ENCODE data around the gene RBM20. TPM values are rescaled to one million over a fixed set of nuclear protein-coding genes. Genes with fewer than 3 reads are reported as not detected.
"Not testable (repeated sequence)": the region's sequence is repeated elsewhere in the genome, so short reads cannot be mapped to it uniquely, and the experiment has no call there.

The RBM20 gene
- under 1 TPM; 0.06 to 0.17 TPM for total RNA-seq

GRCh38 chr10:110643653-110644597 lies at the start of gene RBM20:
TSS of gene RBM20 (plus strand) at chr10:110644336. CDS start at chr10:110644455, 119 bp downstream.
- H3K27me3 Mint-ChIP-seq: peaks cover 80% of the 10 kb centered on the region
- H3K27ac Mint-ChIP-seq: no peak within 1 kb of the TSS
- H3K9me3 Mint-ChIP-seq: no peaks in the 10 kb centered on the region
- peaks cover 20% of the 10 kb centered on the region for H3K4me1 Mint-ChIP-seq
- peak; percentile 50 for ATAC-seq (ENCODE audit: low read depth)
- no peaks in the 10 kb centered on the region for H3K36me3 Mint-ChIP-seq
- H3K4me3 Mint-ChIP-seq: peak within 1 kb of the TSS; percentile 82
- POLR2A ChIA-PET: no interaction called here
- DNase-seq: peak; percentile 54

- POLR2A ChIA-PET: no interaction called here
- DNase-seq (no peak), ATAC-seq (ENCODE audit: low read depth) (no peak)
- H3K4me1 Mint-ChIP-seq: no peaks in the 10 kb centered on the region
- no peak overlapping the region for H3K27ac Mint-ChIP-seq
- H3K36me3 Mint-ChIP-seq: peaks cover 22% of the 10 kb centered on the region
- no peak overlapping the region for H3K4me3 Mint-ChIP-seq
- H3K9me3 Mint-ChIP-seq: no peaks in the 10 kb centered on the region
- H3K27me3 Mint-ChIP-seq: no peaks in the 10 kb centered on the region
These were observed 46.7 kb upstream of the RBM20 start for GRCh38 chr10:110597476-110597875.

- POLR2A ChIA-PET: interaction anchor here (0.7 kb wide), 1 partner anchor 83 kb away, joined by 4 read pairs; no protein-coding TSS in a partner anchor
- H3K27ac Mint-ChIP-seq: no peak overlapping the region
These were observed 43.5 kb upstream of the RBM20 start for GRCh38 chr10:110600487-110601101.

GRCh38 chr10:110601581-110601980 lies 42.6 kb upstream of the RBM20 start:
- Mint-ChIP-seq H3K4me3 (no peak overlapping the region), H3K27me3 (no peaks in the 10 kb centered on the region), H3K9me3 (no peaks in the 10 kb centered on the region), H3K27ac (no peak overlapping the region), H3K4me1 (no peaks in the 10 kb centered on the region), H3K36me3 (peaks cover 19% of the 10 kb centered on the region)
- POLR2A ChIA-PET: no interaction called here
- ATAC-seq (ENCODE audit: low read depth) (no peak), DNase-seq (no peak)

More at GRCh38 chr10:110600487-110601101, 43.5 kb upstream of the RBM20 start:
- H3K4me1 Mint-ChIP-seq: no peaks in the 10 kb centered on the region
- H3K4me3 Mint-ChIP-seq: no peak overlapping the region
- H3K9me3 Mint-ChIP-seq: no peaks in the 10 kb centered on the region
- H3K36me3 Mint-ChIP-seq: peaks cover 19% of the 10 kb centered on the region
- ATAC-seq (ENCODE audit: low read depth): peak; percentile 61
- H3K27me3 Mint-ChIP-seq: no peaks in the 10 kb centered on the region
- DNase-seq: no peak

GRCh38 chr10:110608087-110608486 lies 36.0 kb upstream of the RBM20 start:
- POLR2A ChIA-PET: no interaction called here
- no peak for ATAC-seq (ENCODE audit: low read depth)
- DNase-seq: no peak
- Mint-ChIP-seq H3K4me3 (no peak overlapping the region), H3K27ac (no peak overlapping the region), H3K36me3 (peaks cover 6% of the 10 kb centered on the region), H3K4me1 (peaks cover 25% of the 10 kb centered on the region), H3K9me3 (no peaks in the 10 kb centered on the region), H3K27me3 (no peaks in the 10 kb centered on the region)

- DNase-seq (no peak), ATAC-seq (ENCODE audit: low read depth) (no peak)
- H3K9me3 Mint-ChIP-seq: no peaks in the 10 kb centered on the region
- POLR2A ChIA-PET: no interaction called here
- no peak overlapping the region for H3K4me3 Mint-ChIP-seq
- peaks cover 3% of the 10 kb centered on the region for H3K36me3 Mint-ChIP-seq
- H3K27ac Mint-ChIP-seq: no peak overlapping the region
- H3K4me1 Mint-ChIP-seq: peaks cover 25% of the 10 kb centered on the region
- H3K27me3 Mint-ChIP-seq: no peaks in the 10 kb centered on the region
These were observed 34.5 kb upstream of the RBM20 start for GRCh38 chr10:110609605-110610004.

- Mint-ChIP-seq H3K9me3 (no peaks in the 10 kb centered on the region), H3K4me3 (no peak overlapping the region), H3K4me1 (peaks cover 26% of the 10 kb centered on the region), H3K36me3 (no peaks in the 10 kb centered on the region), H3K27me3 (no peaks in the 10 kb centered on the region), H3K27ac (peak overlapping the region; percentile 0)
- POLR2A ChIA-PET: interaction anchor here (0.9 kb wide), 1 partner anchor 62 kb away, joined by 3 read pairs; no protein-coding TSS in a partner anchor
- no peak for DNase-seq
- ATAC-seq (ENCODE audit: low read depth): peak; percentile 49
These were observed 33.8 kb upstream of the RBM20 start for GRCh38 chr10:110610308-110610774.

- not testable (repeated sequence) for ATAC-seq (ENCODE audit: low read depth)
- Mint-ChIP-seq H3K4me1 (peaks cover 30% of the 10 kb centered on the region), H3K27ac (peak overlapping the region; percentile 0)
These were observed 33.4 kb upstream of the RBM20 start for GRCh38 chr10:110610781-110611180.

GRCh38 chr10:110612087-110612486 lies 32.0 kb upstream of the RBM20 start:
- Mint-ChIP-seq H3K4me3 (peak overlapping the region; percentile 17), H3K36me3 (no peaks in the 10 kb centered on the region), H3K4me1 (peaks cover 35% of the 10 kb centered on the region), H3K27ac (no peak overlapping the region), H3K27me3 (no peaks in the 10 kb centered on the region), H3K9me3 (no peaks in the 10 kb centered on the region)
- no peak for DNase-seq
- POLR2A ChIA-PET: no interaction called here
- no peak for ATAC-seq (ENCODE audit: low read depth)

More at GRCh38 chr10:110610781-110611180, 33.4 kb upstream of the RBM20 start:
- POLR2A ChIA-PET: interaction anchor here (0.9 kb wide), 1 partner anchor 62 kb away, joined by 3 read pairs; no protein-coding TSS in a partner anchor
- not testable (repeated sequence) for H3K9me3 Mint-ChIP-seq, H3K4me3 Mint-ChIP-seq, H3K36me3 Mint-ChIP-seq, DNase-seq, H3K27me3 Mint-ChIP-seq

- H3K27me3 Mint-ChIP-seq: no peaks in the 10 kb centered on the region
- H3K27ac Mint-ChIP-seq: no peak overlapping the region
- H3K9me3 Mint-ChIP-seq: no peaks in the 10 kb centered on the region
- POLR2A ChIA-PET: no interaction called here
- ATAC-seq (ENCODE audit: low read depth) (no peak), DNase-seq (no peak)
- H3K4me3 Mint-ChIP-seq: no peak overlapping the region
- H3K4me1 Mint-ChIP-seq: peaks cover 40% of the 10 kb centered on the region
- H3K36me3 Mint-ChIP-seq: no peaks in the 10 kb centered on the region
These were observed 31.5 kb upstream of the RBM20 start for GRCh38 chr10:110612629-110613028.

GRCh38 chr10:110613341-110613995 lies 30.7 kb upstream of the RBM20 start:
- Mint-ChIP-seq H3K36me3 (no peaks in the 10 kb centered on the region), H3K4me1 (peaks cover 46% of the 10 kb centered on the region), H3K27ac (no peak overlapping the region), H3K9me3 (no peaks in the 10 kb centered on the region), H3K27me3 (no peaks in the 10 kb centered on the region), H3K4me3 (no peak overlapping the region)
- POLR2A ChIA-PET: no interaction called here
- ATAC-seq (ENCODE audit: low read depth): no peak
- no peak for DNase-seq

- no peaks in the 10 kb centered on the region for H3K27me3 Mint-ChIP-seq
- ATAC-seq (ENCODE audit: low read depth) (no peak), DNase-seq (no peak)
- H3K9me3 Mint-ChIP-seq: no peaks in the 10 kb centered on the region
- H3K27ac Mint-ChIP-seq: no peak overlapping the region
- POLR2A ChIA-PET: no interaction called here
- no peak overlapping the region for H3K4me3 Mint-ChIP-seq
- no peaks in the 10 kb centered on the region for H3K36me3 Mint-ChIP-seq
- H3K4me1 Mint-ChIP-seq: peaks cover 49% of the 10 kb centered on the region
These were observed 30.1 kb upstream of the RBM20 start for GRCh38 chr10:110613996-110614495.
